ENCODE data around the gene DDX39A.
"Not testable (repeated sequence)": the region's sequence is repeated elsewhere in the genome, so short reads cannot be mapped to it uniquely, and the experiment has no call there.

Gene DDX39A

GRCh38 chr19:14407605-14408484, 11.3 kb downstream of the DDX39A start:
- DNase-seq, result no peak

DNA sequence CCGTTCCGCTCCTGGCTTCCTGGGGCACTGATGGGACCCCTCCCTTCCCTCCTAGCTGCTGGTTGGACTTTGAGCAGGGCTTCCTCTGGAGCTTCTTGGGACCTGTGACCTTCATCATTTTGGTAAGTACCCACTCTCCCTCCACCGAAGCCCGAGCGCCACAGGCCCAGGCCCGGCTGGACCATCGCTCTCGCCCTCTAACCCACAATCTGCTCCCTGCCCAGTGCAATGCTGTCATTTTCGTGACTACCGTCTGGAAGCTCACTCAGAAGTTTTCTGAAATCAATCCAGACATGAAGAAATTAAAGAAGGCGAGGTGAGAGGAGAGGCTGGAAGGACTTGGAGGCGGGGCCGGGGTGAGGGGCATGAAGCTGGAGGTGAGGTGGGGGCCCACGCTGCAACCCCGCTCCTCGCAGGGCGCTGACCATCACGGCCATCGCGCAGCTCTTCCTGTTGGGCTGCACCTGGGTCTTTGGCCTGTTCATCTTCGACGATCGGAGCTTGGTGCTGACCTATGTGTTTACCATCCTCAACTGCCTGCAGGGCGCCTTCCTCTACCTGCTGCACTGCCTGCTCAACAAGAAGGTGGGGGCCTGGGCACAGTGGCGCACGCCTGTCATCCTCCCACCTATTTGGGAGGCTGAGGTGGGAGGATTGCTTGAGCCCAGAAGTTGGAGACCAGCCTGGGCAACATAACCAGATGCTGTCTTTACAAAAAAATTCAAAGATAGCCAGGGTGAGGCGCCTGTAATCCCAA, 12.3 kb downstream of the DDX39A start:
- no peak for DNase-seq

DNA sequence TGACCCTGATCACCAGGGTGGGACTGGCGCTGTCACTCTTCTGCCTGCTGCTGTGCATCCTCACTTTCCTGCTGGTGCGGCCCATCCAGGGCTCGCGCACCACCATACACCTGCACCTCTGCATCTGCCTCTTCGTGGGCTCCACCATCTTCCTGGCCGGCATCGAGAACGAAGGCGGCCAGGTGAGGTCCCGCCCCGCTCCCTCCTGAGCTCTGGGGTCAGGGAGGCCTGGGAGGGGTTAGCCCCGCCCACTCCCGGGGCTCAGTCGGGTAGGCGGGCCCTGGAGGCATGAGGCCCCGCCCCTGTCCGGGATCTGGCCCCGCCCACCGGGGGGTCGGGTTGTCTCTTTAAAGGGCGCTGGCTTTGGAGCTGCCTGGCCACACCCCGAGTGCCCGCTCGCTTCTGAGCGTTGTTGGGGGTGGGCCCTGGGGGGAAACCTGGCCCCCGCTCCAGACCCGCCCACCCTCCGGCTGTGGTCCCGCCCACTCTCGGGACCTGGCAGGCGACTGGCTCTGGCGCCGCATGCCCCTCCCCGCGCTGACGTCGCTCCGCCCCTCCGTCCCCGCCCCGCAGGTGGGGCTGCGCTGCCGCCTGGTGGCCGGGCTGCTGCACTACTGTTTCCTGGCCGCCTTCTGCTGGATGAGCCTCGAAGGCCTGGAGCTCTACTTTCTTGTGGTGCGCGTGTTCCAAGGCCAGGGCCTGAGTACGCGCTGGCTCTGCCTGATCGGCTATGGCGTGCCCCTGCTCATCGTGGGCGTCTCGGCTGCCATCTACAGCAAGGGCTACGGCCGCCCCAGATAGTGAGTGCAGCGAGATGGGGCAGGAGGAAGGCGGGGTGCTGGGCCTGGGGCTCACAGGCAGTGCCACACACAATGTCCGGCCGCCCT, 13.1 kb downstream of the DDX39A start:
- DNase-seq, result peak; percentile 94

DNA sequence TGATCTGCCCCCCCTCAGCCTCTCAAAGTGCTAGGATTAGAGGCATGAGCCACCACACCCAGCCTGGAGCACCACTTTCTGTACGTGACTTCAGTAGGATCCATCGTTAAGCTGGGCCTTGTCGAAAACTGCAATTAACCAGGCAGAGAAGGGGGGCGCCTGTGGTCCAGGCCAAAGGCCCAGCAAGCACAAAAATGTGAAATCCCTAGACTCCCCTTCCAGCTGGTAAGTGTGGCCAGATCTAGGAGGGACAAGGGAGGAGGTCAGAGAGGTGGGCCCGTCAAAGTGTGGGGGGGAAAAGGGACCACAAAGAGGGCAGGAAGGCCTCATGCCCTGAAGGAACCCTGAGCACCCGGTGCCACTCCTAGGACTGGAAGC, 13.8 kb downstream of the DDX39A start:
- DNase-seq, result no peak

GRCh38 chr19:14404312-14404711, 14.8 kb downstream of the DDX39A start:
- no peak for DNase-seq

DNA sequence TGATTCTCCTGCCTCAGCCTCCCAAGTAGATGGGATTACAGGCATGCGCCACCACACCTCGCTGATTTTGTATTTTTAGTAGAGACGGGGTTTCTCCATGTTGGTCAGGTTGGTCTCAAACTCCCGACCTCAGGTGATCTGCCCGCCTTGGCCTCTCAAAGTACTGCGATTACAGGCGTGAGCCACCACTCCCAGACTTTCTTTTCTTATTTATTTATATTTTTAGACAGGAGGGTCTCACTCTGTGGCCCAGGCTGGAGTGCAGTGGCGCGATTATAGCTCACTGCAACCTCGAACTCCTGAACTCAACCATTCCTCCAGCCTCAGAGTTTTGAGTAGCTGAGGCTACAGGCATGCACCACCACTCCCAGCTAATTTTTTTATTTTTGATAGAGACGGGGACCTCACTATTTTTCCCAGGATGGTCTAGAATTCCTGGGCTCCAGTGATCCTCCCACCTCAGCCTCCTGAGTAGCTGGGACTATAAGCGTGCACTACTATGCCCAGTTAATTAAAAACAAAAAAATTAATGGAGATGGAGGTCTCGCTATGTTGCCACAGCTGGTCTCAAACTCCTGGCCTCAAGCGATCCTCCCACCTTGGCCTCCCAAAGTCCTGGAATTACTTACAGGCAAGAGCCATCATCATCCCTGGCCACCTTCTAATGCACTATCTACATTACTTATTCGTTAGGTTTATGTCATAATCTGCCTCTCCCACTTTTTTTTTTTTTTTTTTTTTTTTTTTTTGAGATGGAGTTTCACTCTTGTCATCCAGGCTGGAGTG, 15.8 kb downstream of the DDX39A start:
- not testable (repeated sequence) for DNase-seq

DNA sequence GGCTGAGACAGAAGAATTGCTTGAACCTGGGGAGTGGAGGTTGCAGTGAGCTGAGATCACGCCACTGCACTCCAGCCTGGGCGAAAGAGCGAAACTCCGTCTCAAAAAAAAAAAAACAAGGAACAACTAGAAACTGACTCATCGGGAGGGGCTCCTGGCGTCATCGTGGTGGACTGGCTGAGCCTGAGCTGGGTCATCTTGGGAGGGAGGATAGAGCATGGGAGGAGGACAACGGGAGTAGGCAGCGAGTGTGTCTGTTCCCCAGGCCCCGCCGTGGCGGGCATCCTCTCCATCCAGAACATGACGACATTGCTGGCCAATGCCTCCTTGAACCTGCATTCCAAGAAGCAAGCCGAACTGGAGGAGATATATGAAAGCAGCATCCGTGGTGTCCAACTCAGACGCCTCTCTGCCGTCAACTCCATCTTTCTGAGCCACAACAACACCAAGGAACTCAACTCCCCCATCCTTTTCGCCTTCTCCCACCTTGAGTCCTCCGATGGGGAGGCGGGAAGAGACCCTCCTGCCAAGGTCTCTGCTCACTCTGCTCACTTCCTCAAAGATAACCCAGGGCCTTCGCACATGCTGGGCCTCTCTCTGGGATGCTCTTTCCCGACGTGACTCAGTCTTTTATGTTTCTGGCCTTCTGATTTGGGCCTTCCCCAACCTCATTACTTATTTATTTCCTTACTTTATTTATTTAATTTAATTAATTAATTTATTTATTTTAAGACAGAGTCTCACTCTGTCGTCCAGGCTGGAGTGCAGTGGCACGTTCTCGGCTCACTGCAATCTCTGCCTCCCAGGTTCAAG, 16.6 kb downstream of the DDX39A start:
- no peak for DNase-seq

DNA sequence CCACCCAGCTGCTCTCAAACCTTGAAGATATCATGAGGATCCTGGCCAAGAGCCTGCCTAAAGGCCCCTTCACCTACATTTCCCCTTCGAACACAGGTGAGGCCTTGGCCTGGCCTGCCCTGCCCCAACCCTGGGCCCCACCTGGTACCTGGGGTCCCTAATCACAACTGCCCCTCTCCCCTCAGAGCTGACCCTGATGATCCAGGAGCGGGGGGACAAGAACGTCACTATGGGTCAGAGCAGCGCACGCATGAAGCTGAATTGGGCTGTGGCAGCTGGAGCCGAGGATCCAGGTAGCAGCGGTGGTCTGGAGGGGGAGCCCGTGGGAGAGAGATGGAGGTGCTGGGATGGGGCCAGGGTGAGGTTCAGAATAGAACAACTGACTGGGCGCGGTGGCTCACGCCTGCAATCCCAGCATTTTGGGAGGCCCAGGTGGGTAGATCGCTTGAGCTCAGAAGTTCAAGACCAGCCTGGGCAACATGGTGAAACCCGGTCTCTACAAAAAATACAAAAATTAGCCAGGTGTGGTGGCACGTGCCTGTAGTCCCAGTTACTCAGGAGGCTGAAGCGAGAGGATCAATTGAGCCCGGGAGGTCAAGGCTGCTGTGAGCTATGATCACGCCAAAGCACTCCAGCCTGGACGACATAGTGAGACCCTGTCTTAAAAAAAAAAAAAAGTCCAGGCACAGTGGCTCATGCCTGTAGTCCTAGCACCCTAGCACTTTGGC, 17.5 kb downstream of the DDX39A start:
- no peak for DNase-seq

DNA sequence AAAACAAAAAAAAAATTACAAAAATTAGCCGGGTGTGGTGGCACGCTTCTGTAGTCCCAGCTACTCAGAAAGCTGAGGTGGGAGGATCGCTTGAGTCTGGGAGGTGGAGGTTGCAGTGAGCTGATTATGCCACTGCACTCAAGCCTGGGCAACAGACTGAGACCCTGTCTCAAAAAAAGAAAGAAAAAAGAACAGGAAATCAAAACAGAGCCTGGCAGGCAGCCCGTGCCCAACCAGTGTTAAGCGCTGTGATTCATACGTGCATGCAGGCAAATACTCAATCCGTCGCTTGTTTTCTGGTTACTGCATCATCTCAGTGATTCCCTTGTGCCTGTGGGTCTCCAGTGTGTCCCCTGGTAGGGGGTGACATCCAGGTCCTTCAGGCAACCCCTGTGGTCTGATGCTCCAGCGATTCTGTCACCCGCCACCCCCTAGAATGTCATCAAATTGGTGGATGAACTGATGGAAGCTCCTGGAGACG, 18.1 kb downstream of the DDX39A start:
- DNase-seq, result no peak

DNA sequence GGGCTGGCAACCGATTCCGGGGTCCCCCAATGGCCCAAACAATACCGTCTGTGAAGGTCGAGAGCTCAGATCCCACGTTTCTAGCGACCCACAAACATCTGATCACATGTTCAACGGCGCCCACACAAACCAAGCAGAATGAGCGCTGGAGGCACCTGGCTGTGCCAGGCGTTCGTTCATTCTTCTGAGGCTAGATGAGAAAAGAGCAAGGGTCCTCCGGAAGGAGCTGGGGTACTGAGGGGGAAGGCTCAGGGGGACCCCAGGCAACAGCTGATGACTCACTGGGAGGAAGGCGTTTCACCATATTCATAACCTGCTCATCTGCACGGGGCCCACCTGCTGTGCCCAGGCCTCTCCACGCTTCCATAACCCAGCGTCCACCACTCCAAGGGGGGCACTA, 22.0 kb downstream of the DDX39A start:
- DNase-seq, result not testable (repeated sequence)

GRCh38 chr19:14396730-14397129, 22.4 kb downstream of the DDX39A start:
- not testable (repeated sequence) for DNase-seq

GRCh38 chr19:14395710-14396336, 23.3 kb downstream of the DDX39A start:
- DNase-seq, result no peak

DNA sequence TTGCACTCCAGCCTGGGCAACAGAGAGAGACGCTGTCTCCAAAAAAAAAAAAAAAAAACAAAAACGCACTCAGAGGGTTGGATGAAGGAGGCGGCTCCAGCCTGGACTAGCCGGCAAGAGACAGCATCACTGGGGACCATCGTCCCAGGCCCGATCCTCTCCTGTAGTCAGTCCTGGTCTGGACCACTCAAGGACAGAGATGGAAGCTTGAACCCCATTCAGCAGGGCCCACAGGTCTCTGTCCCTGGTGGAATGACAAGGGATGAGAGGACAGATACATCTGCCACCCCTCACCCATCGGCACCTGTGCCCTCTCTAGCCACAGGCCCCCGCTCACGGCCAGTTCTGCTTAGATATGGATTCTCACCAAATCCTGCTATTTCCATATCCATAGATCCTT, 23.9 kb downstream of the DDX39A start:
- no peak for DNase-seq

GRCh38 chr19:14394167-14394566, 25.0 kb downstream of the DDX39A start:
- no peak for DNase-seq

- DNase-seq, result no peak
Measured at GRCh38 chr19:14393329-14393728, 25.8 kb downstream of the DDX39A start.

GRCh38 chr19:14391156-14391821, 27.9 kb downstream of the DDX39A start:
- DNase-seq, result no peak

- no peak for DNase-seq
Measured at GRCh38 chr19:14390548-14390947, 28.6 kb downstream of the DDX39A start.

GRCh38 chr19:14385492-14385891, 33.6 kb downstream of the DDX39A start:
- DNase-seq, result peak; percentile 55

Data from activated CD4-positive, alpha-beta T cell treated with anti-CD3 and anti-CD28 coated beads, Interleukin-2, Interleukin-6, amounts not matched to agents 100 ng/mL and 50 ng/mL, durations not matched to agents 16 hours and 8 hours (primary cell).